ENCODE results near the gene ADCY4. TPM values are rescaled to one million over a fixed set of nuclear protein-coding genes. Genes with fewer than 3 reads are reported as not detected.

Gene ADCY4
- total RNA-seq, 1 experiment from 2014 or later = 0.04 TPM

DNA sequence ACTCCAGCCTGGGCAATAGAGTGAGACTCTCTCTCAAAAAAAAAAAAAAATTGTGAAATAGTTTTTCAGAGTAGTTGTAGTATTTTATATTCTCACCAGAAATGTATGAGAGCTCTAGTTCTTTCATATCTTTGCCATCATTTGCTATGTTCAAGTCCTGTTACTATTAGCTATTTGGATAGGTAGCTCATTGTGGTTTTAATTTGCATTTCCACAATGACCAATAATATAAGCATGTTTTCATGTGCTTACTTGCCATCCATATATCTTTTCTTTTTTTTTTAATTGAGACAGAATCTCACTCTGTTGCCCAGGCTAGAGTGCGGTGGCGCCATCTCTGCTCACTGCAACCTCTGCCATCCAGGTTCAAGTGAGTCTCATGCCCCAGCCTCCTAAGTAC lies 13.3 kb upstream of the ADCY4 start:
- intact Hi-C loops (cut with micrococcal nuclease) = no loop called here
- Histone ChIP-seq H3K9me2 (replicated peaks; ENCODE audit: low read length) (no peaks in the 10 kb centered on the region), H3K36me3 (ENCODE audit: low read depth, low read length) (no peaks in the 10 kb centered on the region), H3K4me3 (ENCODE audit: low read length) (no peak overlapping the region), H3K27ac (ENCODE audit: low read length) (no peak overlapping the region), H3K27me3 (ENCODE audit: low read length) (peaks cover 20% of the 10 kb centered on the region; the same call in 1 of the 2 replicates), H3K79me2 (ENCODE audit: low read length) (no peaks in the 10 kb centered on the region), H3F3A (ENCODE audit: low read length, unreplicated experiment) (no peaks in the 10 kb centered on the region), H3K4me2 (ENCODE audit: low read length) (no peak overlapping the region), H3K4me1 (ENCODE audit: insufficient read depth, low read length) (no peaks in the 10 kb centered on the region), H4K20me1 (ENCODE audit: low read length) (no peaks in the 10 kb centered on the region), H3K9me3 (ENCODE audit: low read length) (no peaks in the 10 kb centered on the region), H2AFZ (ENCODE audit: low read length) (no peak overlapping the region), H3K9ac (ENCODE audit: low read length) (no peak overlapping the region)
- TF ChIP-seq EZH2phosphoT487 (IDR thresholded peaks at IDR 0.05; ENCODE audit: borderline replicate concordance, low read length) (no peak), EZH2 (IDR thresholded peaks at IDR 0.05; ENCODE audit: low read length, unreplicated experiment) (no peak)
- TF ChIP-seq, protein P1, sequence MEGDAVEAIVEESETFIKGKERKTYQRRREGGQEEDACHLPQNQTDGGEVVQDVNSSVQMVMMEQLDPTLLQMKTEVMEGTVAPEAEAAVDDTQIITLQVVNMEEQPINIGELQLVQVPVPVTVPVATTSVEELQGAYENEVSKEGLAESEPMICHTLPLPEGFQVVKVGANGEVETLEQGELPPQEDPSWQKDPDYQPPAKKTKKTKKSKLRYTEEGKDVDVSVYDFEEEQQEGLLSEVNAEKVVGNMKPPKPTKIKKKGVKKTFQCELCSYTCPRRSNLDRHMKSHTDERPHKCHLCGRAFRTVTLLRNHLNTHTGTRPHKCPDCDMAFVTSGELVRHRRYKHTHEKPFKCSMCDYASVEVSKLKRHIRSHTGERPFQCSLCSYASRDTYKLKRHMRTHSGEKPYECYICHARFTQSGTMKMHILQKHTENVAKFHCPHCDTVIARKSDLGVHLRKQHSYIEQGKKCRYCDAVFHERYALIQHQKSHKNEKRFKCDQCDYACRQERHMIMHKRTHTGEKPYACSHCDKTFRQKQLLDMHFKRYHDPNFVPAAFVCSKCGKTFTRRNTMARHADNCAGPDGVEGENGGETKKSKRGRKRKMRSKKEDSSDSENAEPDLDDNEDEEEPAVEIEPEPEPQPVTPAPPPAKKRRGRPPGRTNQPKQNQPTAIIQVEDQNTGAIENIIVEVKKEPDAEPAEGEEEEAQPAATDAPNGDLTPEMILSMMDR (conservative IDR thresholded peaks at IDR 0.05; ENCODE audit: low read depth, low read length) = no peak
- ATAC-seq (no peak), DNase-seq (no peak)
- BruUV-seq (replicated peaks) = no TSS peak
- CTCF ChIA-PET = no interaction called here
- POLR2A ChIA-PET (ENCODE audit: unreplicated experiment) = no interaction called here

DNA sequence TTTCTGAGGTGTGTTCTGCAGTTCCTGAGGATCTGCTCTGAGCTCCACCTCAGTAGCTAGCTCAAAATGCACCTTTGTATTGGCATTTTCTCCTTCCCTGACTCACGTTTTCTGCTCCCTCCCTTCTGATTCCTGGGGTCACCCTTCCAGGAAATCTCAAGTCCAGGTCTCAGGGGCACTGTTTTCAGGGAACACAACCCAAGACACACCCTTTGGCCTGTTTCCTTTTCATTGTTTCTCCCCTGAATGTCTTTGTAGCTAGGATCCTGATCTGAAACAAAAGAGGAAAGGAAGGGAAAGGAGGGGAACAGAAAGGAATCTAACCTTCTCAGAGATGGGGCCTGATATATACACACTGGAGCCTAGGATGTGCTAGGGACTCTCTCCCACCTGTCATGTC lies 12.3 kb upstream of the ADCY4 start:
- ChIA-PET CTCF (interaction anchor here (0.6 kb wide), 1 partner anchor 19 kb away, joined by 4 read pairs; no protein-coding TSS in a partner anchor), POLR2A (ENCODE audit: unreplicated experiment) (interaction anchor here (0.6 kb wide), 1 partner anchor 85 kb away, joined by 4 read pairs; no protein-coding TSS in a partner anchor)
- Histone ChIP-seq H3K4me3 (ENCODE audit: low read length) (no peak overlapping the region), H4K20me1 (ENCODE audit: low read length) (no peaks in the 10 kb centered on the region), H3K4me2 (ENCODE audit: low read length) (no peak overlapping the region), H3K27me3 (ENCODE audit: low read length) (peaks cover 20% of the 10 kb centered on the region; the same call in 1 of the 2 replicates), H3K4me1 (ENCODE audit: insufficient read depth, low read length) (no peaks in the 10 kb centered on the region), H3K27ac (ENCODE audit: low read length) (no peak overlapping the region), H3F3A (ENCODE audit: low read length, unreplicated experiment) (no peaks in the 10 kb centered on the region), H2AFZ (ENCODE audit: low read length) (no peak overlapping the region), H3K36me3 (ENCODE audit: low read depth, low read length) (no peaks in the 10 kb centered on the region), H3K9me2 (replicated peaks; ENCODE audit: low read length) (no peaks in the 10 kb centered on the region), H3K9ac (ENCODE audit: low read length) (no peak overlapping the region), H3K9me3 (ENCODE audit: low read length) (no peaks in the 10 kb centered on the region), H3K79me2 (ENCODE audit: low read length) (no peaks in the 10 kb centered on the region)
- intact Hi-C loops (cut with micrococcal nuclease) = no loop called here
- ATAC-seq = no peak
- no TSS peak for BruUV-seq (replicated peaks)
- no peak for DNase-seq
- TF ChIP-seq EZH2phosphoT487 (IDR thresholded peaks at IDR 0.05; ENCODE audit: borderline replicate concordance, low read length) = no peak

DNA sequence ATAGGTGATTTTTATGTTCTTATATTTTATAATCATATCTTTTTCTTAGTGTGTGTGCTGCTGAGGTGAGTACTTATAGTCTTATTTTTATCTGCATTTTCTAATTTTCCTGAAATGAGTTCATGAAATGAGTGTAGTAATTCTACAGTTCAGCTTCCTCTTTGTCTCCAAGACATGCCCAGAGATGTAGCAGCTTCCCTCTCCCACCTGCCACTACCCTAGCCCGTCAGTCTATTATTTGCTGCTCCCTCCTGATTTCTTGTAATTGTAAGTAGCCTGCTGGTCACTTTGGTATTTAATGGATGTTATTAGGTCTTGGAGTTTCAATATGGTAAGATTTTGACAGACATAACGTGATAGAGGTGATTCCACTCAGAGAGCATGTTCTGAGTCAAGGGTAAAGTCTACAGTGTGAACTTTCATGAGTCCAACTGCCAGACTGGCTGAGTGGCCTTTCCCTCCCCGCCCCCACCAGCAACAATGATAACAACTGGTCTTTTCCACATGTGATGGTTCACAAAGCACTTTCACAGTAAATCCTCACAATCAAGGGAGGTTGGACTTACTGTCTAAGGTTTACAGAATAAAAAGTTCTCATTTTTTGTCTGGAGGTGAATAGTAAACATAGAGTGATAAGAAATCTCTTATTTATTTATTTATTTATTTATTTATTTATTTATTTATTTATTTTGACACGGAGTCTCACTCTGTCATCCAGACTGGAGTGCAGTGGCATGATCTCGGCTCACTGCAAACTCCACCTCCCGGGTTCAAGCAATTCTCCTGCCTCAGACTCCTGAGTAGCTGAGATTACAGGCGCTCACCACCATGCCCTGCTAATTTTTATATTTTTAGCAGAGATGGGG lies 9.2 kb upstream of the ADCY4 start:
- Histone ChIP-seq H3K79me2 (ENCODE audit: low read length) (no peaks in the 10 kb centered on the region), H3K4me2 (ENCODE audit: low read length) (no peak overlapping the region), H3F3A (ENCODE audit: low read length, unreplicated experiment) (no peaks in the 10 kb centered on the region), H3K9me3 (ENCODE audit: low read length) (no peaks in the 10 kb centered on the region), H3K9ac (ENCODE audit: low read length) (no peak overlapping the region), H4K20me1 (ENCODE audit: low read length) (no peaks in the 10 kb centered on the region), H2AFZ (ENCODE audit: low read length) (no peak overlapping the region), H3K36me3 (ENCODE audit: low read depth, low read length) (no peaks in the 10 kb centered on the region), H3K9me2 (replicated peaks; ENCODE audit: low read length) (no peaks in the 10 kb centered on the region), H3K27me3 (ENCODE audit: low read length) (peaks cover 9% of the 10 kb centered on the region; the same call in 1 of the 2 replicates), H3K4me1 (ENCODE audit: insufficient read depth, low read length) (no peaks in the 10 kb centered on the region), H3K4me3 (ENCODE audit: low read length) (no peak overlapping the region), H3K27ac (ENCODE audit: low read length) (no peak overlapping the region)
- ChIA-PET POLR2A (ENCODE audit: unreplicated experiment) (no interaction called here), CTCF (interaction anchor here (0.6 kb wide), 1 partner anchor 36 kb away, joined by 3 read pairs; no protein-coding TSS in a partner anchor)
- intact Hi-C loops (cut with micrococcal nuclease) = no loop called here
- ATAC-seq = no peak
- BruUV-seq (replicated peaks) = no TSS peak
- no peak for DNase-seq
- TF ChIP-seq, protein P1 (conservative IDR thresholded peaks at IDR 0.05; ENCODE audit: low read depth, low read length) = no peak
- no peak for TF ChIP-seq EZH2phosphoT487 (IDR thresholded peaks at IDR 0.05; ENCODE audit: borderline replicate concordance, low read length)
- TF ChIP-seq EZH2 (IDR thresholded peaks at IDR 0.05; ENCODE audit: low read length, unreplicated experiment) = no peak
